Amniotic stem cell (primary cell): ENCODE measurements around the gene KLF13.

Experiments used
- DNase-seq: peaks from one replicate; lab custom pipeline; 2025; lab: John Stamatoyannopoulos, UW

The KLF13 gene

GRCh38 chr15:31317017-31317416 is 9.6 kb upstream of the KLF13 start:
- no peak for DNase-seq

- no peak for DNase-seq
Observed at GRCh38 chr15:31317421-31318327, 9.0 kb upstream of the KLF13 start.

- DNase-seq, result no peak
Observed at GRCh38 chr15:31318429-31318828, 8.2 kb upstream of the KLF13 start.

GRCh38 chr15:31320022-31320421 is 6.6 kb upstream of the KLF13 start:
- DNase-seq, result no peak

GRCh38 chr15:31321418-31321817 is 5.2 kb upstream of the KLF13 start:
- DNase-seq, result no peak

GRCh38 chr15:31322504-31322903 is 4.1 kb upstream of the KLF13 start:
- DNase-seq, result no peak

GRCh38 chr15:31323627-31324026 is 3.0 kb upstream of the KLF13 start:
- DNase-seq, result no peak

- DNase-seq, result no peak
Observed at GRCh38 chr15:31324186-31324585, 2.4 kb upstream of the KLF13 start.

GRCh38 chr15:31324806-31325594 is 1.6 kb upstream of the KLF13 start:
- DNase-seq, result no peak

- no peak for DNase-seq
Observed at GRCh38 chr15:31325595-31326155, 960 bp upstream of the KLF13 start.

GRCh38 chr15:31326875-31327668 is 437 bp downstream of the KLF13 start:
- peak; percentile 27 for DNase-seq

GRCh38 chr15:31327669-31328427 is 1.2 kb downstream of the KLF13 start:
- DNase-seq, result no peak

- DNase-seq, result peak; percentile 34
Observed at GRCh38 chr15:31328428-31328968, 1.9 kb downstream of the KLF13 start.

- DNase-seq, result no peak
Observed at GRCh38 chr15:31328969-31329639, 2.5 kb downstream of the KLF13 start.

GRCh38 chr15:31329640-31330010 is 3.0 kb downstream of the KLF13 start:
- DNase-seq, result no peak

GRCh38 chr15:31330111-31330785 is 3.6 kb downstream of the KLF13 start:
- no peak for DNase-seq

- no peak for DNase-seq
Observed at GRCh38 chr15:31330836-31331235, 4.2 kb downstream of the KLF13 start.

- no peak for DNase-seq
Observed at GRCh38 chr15:31331389-31331788, 4.8 kb downstream of the KLF13 start.

GRCh38 chr15:31332020-31332680 is 5.5 kb downstream of the KLF13 start:
- DNase-seq, result no peak
